ENCODE data around the gene CD274.

CD274 gene

GRCh38 chr9:5500441-5501235 lies 50.3 kb downstream of the CD274 start:
- no peak for DNase-seq (ENCODE audit: low read depth)

DNA sequence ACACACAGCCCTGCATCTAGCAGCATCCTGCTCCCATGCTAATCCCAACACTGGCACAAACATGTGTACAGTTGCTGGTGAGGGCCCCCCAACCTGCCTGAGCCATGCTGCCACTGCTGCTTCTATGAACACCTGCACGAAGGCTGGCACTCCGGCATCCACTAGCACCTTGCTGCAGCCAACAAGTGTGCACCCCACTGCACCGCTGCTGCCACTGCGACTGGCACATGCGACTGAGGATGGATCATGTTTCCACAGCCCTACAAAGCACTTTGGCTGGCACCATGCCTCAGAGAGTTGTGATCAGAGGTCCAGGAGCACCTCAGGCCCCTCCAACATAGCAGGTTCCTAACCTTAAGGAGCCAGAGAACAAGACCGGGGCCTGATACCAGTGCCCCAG lies 52.2 kb downstream of the CD274 start:
- no peak for DNase-seq (ENCODE audit: low read depth)

DNA sequence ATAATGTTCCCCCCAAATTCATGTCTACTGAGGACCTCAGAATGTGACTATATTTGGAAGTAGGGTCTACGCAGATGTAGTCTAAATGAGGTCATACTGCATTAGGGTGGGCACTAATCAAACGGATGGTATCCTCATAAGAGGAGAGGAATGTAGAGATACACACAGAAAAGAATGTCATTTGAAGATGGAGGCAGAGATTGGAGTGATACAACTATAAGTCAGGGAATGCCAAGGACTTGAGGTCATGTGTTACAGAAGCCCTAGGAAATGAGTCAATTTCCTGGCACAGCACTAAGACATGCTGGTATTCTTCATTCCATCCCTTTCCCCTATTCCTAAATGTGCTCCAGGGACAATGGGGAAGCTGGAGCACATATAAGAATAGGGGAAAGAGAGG lies 59.2 kb downstream of the CD274 start:
- no peak for DNase-seq (ENCODE audit: low read depth)

- DNase-seq (ENCODE audit: low read depth): no peak
Observed at GRCh38 chr9:5510360-5510931, 60.1 kb downstream of the CD274 start, which contains the start of gene PDCD1LG2. Gene PDCD1LG2 (plus strand): TSS chr9:5510531. CDS start chr9:5522547, 12,016 bp downstream.

DNA sequence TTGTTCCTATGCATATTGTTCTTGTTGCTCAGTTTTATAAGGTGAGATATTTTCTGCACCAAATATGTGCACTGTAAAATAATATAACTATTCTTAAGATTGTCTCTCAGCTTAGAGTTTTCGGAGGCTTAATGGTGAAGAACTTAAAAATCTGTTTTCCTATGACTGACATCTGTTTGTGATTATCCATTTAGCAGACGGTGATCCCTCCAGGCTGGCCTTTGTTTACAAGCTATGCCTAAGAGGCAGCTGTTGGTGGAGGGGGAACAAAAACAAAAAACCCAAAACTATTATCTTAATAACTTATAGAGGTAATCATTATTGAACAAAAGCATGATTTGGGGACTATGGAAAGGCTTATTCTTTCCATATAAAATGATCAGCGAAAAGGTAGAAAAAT lies 60.6 kb downstream of the CD274 start:
- no peak for DNase-seq (ENCODE audit: low read depth)

DNA sequence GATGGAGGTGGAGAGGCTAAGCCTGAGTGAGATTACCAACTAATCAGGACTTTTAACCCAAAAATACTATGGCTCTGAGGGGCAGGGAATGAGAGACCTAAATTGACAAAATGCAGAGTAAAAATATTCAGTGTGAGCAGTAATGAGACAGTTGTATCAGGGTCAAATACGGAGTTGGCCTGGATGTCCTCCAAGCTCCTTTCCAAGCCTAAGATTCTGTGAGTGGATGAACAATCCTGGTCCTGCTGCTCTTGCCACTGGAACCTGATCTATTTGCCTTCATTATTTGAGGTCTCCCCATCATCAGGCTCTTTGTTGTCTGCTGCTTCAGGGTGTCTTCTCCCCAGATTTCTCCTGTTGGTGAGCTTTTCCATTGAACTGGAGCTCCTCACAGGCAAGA lies 61.1 kb downstream of the CD274 start:
- DNase-seq (ENCODE audit: low read depth): no peak

DNA sequence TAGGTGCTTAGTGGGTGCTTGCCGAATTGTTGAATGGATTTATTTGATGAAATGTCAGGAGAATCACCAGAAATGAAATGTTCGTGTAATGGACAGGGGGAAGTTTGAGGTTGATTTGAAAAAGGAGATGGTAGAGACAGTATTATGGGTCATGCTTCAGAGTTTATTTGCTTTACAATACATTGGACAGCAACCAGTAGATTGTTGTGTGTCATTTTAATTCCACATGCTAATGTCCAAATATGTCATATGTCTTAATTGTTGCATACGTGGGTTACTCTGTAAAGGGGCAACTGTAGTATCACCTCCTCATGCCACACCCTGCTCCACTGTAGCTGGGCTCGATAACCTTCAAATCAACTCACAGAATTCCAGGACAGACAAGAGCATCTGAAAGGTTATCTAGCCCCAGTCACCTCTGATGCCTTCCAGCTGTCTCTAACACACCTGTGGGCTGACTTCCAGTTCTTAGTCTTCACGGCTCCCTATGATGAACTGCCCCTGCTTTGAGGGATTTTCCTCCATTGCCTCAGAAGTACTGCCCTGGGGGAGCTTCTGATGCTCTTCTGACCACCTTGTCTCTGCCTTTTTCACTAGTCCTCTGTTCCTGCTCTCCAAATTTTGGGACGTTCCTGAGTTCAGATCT lies 61.7 kb downstream of the CD274 start:
- DNase-seq (ENCODE audit: low read depth): no peak

DNA sequence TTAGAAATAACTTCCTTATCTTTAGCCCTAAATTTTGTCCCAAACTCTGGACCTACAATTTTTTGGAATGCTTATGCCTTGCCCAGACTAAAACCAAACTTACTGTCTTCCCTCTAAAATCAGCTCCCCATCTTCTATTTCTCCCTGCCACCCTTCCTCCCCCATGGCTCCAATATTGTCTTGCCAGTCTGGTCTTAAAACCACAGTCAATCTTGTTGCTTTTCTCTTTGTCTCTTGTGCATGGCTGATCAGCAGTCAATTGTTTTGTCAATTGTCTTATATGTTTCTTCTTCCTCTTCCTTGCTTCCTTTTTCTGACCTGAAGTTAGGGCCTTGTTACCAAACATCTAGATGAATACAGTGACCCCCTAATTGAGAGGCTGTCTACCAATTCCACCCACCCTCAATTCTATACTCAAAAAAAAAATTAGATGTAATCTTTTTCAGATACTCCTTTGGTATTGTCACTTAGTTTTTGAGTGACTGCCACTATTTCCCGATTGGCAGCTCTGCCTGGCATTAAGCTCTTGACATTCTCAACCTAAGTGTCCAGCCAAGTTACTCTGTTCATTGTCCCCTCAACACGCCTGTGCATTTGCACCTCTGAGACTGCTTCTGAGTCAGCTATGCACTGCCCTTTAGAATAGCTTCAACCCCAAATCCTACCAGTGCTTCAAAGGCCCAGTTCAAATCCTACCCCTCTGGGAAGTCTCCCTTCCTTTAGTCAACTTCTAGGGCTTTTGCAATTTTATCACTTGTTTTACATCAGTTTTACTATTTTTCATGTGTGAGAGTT lies 62.5 kb downstream of the CD274 start:
- no peak for DNase-seq (ENCODE audit: low read depth)

DNA sequence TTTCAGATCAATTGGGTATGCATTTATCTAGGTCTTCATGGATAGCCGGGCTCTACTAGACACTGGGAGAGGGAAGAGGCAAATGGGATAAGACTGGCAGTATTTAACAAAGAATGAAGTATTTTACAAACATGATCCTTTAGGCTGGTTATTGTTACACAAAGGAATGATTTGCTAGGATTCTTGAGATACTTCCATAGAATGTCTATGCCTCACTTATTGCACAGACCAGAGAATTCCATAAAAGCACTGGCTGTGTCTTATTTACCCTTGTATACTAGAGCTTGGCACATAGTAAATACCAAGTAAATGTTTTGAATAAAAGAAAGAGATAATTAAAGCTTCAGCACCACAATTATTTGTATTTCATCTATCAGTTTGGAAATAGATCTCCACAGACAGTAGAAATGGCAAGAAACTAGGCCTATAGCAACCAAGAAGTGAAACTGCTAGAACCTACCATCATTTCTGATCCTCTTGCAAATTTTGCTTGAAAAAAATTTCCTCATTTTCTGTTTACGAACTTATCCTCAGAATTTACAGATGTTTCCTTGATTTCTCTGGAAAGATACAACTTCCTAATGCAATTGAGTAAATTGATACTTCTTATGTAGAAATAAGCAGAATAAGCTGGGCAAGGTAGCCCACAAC lies 63.7 kb downstream of the CD274 start:
- DNase-seq (ENCODE audit: low read depth): no peak

- no peak for DNase-seq (ENCODE audit: low read depth)
Observed at GRCh38 chr9:5514617-5515260, 64.4 kb downstream of the CD274 start.

- DNase-seq (ENCODE audit: low read depth): no peak
Observed at GRCh38 chr9:5515261-5515650, 64.9 kb downstream of the CD274 start.

DNA sequence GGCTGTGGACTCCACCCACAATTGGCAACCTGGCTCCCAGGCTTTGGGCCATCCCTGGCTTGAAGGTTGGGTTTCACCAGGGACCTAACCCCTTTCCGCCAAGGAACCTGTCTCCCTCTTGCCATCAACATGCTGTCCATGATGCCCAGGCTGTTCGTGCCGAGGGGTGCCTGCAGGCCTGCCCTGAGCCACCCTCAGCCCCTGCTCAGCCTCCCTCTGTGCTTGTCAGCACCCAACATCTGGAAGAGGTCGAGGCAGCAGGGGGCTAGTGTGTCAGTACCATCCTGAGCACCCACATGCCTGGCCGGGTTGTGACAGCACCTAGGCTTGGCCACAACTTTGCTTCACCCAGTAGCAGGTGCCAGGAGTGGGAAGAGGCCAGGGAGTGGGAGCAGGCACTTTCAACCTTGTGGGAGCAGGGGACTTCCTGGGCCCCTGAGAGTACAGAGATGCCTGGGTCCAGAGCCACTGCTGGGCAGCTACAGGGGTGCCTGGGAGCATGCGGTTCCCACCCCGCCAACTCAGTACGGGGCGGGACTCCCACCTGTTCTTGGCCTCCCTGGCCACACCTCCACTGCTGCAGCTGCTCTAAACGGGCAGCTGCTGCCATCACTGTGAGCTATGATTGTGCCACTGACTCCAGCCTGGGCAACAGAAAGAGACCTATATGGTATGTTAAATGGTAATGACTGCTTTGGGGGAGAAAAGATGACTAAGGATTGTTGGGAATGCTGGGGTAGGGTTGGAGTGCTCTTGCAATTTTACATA lies 66.3 kb downstream of the CD274 start:
- DNase-seq (ENCODE audit: low read depth): no peak

- no peak for DNase-seq (ENCODE audit: low read depth)
Observed at GRCh38 chr9:5518171-5518936, 68.0 kb downstream of the CD274 start.

DNA sequence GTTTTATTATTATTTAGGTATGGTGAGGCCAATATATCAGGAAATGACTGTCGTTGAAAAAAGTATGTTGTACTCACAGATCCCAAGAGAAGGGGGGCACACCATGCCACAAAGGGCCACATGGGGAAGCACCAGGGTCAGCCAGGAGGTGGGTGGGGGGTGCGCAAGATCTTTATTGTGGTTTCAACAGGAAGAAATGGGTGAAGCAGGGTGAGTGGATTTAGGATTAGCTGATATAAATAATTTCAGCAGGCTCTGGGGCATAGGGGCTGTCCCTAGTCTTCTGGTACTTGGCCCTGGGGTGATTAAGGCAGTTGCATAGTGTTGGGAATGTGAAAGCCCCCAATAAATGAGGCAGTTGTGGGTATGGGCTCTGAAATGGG lies 68.6 kb downstream of the CD274 start:
- DNase-seq (ENCODE audit: low read depth): no peak

All from stimulated activated CD4-positive, alpha-beta T cell treated with anti-CD3 and anti-CD28 coated beads, Interleukin-2, amount 100 ng/mL, for 4 hours (primary cell).